GM12878 (cell line): ENCODE measurements around the gene OFD1. TPM values are rescaled to one million over a fixed set of nuclear protein-coding genes. Genes with fewer than 3 reads are reported as not detected.

ENCODE experiments used
- EP300 ChIP-seq, 2 experiments: fragments of 150-350 bp in 1 of 2; IDR thresholded peaks; 2 replicates each; pipeline ENCODE4 v1.6.1; 2011 to 2012; ENCODE audit warnings: low read depth in 2 of 2, low read length in 2 of 2, borderline replicate concordance in 1 of 2, improper control_type of control experiment in 1 of 2, inconsistent platforms in 1 of 2; ENCODE audit not compliant: control insufficient read depth in 1 of 2
- FOXM1 ChIP-seq: IDR thresholded peaks from 2 replicates; pipeline ENCODE4 v1.6.1; 2012; ENCODE audit warnings: low read depth, mild to moderate bottlenecking, inconsistent platforms, low read length, moderate library complexity
- IKZF2 ChIP-seq, 2 experiments: fragments of 450-650 bp; IDR thresholded peaks; 2 replicates each; pipeline ENCODE4 v1.6.1; 2017; ENCODE audit warnings: mild to moderate bottlenecking in 2 of 2, moderate library complexity in 2 of 2
- JUNB ChIP-seq: IDR thresholded peaks from 2 replicates; pipeline ENCODE4 v1.6.1; 2016; ENCODE audit warnings: antibody characterized with exemption, mild to moderate bottlenecking
- MEF2B ChIP-seq: fragments of 450-650 bp; IDR thresholded peaks from 2 replicates; pipeline ENCODE4 v1.6.1; 2018; ENCODE audit warnings: mild to moderate bottlenecking, moderate library complexity; ENCODE audit not compliant: partially characterized antibody, poor library complexity, severe bottlenecking
- RBBP5 ChIP-seq: fragments of 200-600 bp; sonication (generic); conservative IDR thresholded peaks from 2 replicates; pipeline ENCODE4 v1.6.1; 2016
- SIN3A ChIP-seq: IDR thresholded peaks from 2 replicates; pipeline ENCODE4 v1.6.1; 2012; ENCODE audit warnings: low read depth, low read length, improper control_type of control experiment
- SPI1 ChIP-seq: IDR thresholded peaks from 2 replicates; pipeline ENCODE4 v1.6.1; 2011; ENCODE audit warnings: low read depth, mild to moderate bottlenecking, low read length, moderate library complexity, borderline replicate concordance; ENCODE audit not compliant: insufficient read depth
- SRF ChIP-seq, 2 experiments: IDR thresholded peaks; 2 replicates each; pipeline ENCODE4 v1.6.1; 2011; ENCODE audit warnings: low read depth in 2 of 2, low read length in 2 of 2, mild to moderate bottlenecking in 1 of 2, moderate library complexity in 1 of 2
- TCF12 ChIP-seq: IDR thresholded peaks from 2 replicates; pipeline ENCODE4 v1.6.1; 2011; ENCODE audit warnings: low read depth, mild to moderate bottlenecking, low read length
- TCF7 ChIP-seq: IDR thresholded peaks from 2 replicates; pipeline ENCODE4 v1.6.1; 2014; ENCODE audit warnings: antibody characterized with exemption, borderline replicate concordance
- ZNF217 ChIP-seq: fragments of 450-650 bp; IDR thresholded peaks from 2 replicates; pipeline ENCODE4 v1.6.1; 2017; ENCODE audit warnings: antibody characterized with exemption, mild to moderate bottlenecking
- ZZZ3 ChIP-seq: IDR thresholded peaks from 2 replicates; pipeline ENCODE4 v1.6.1; 2011; ENCODE audit warnings: low read depth; ENCODE audit not compliant: control insufficient read depth, insufficient read length
- polyA plus RNA-seq, 11 experiments: library from polyadenylated mRNA; depleted of rRNA in 4 of 11; unstranded in 6 of 11; stranded (reverse) in 5 of 11; fragments of >200 nt; fragmentation: Nextera tagmentation in 4 of 11; fragmentation: Illumina TruSeq in 1 of 11; extraction: Ambion mirVana in 4 of 11; extraction: Trizol in 1 of 11; gene quantifications; 1 replicate in 1 of 11; 2 replicates in 10 of 11; pipeline versions ENCODE4 v1.2.1 to v1.2.3, GENCODE V29; 2011 to 2016; ENCODE audit warnings: inconsistent platforms in 2 of 11, missing spikeins in 2 of 11, low read depth in 1 of 11
- total RNA-seq, 4 experiments: library from RNA; depleted of rRNA in 3 of 4; stranded (reverse); fragments of >200 nt in 3 of 4; fragmentation: Illumina TruSeq in 1 of 4; extraction: Trizol in 1 of 4; gene quantifications; 2 replicates each; pipeline versions ENCODE4 v1.2.1 to v1.2.3, GENCODE V29; 2013 to 2021
- TF ChIP-seq, protein P1 (sequence below): fragments of 450-650 bp; IDR thresholded peaks from 2 replicates; pipeline ENCODE4 v1.6.1; 2018; ENCODE audit warnings: borderline replicate concordance, mild to moderate bottlenecking; ENCODE audit not compliant: partially characterized antibody
- TF ChIP-seq, protein P2 (sequence below): fragments of 450-650 bp; formaldehyde crosslinking; IDR thresholded peaks from 2 replicates; pipeline ENCODE4 v1.4.0; 2020; ENCODE audit warnings: mild to moderate bottlenecking, moderate library complexity
- TF ChIP-seq, protein P3 (sequence below): IDR thresholded peaks from 2 replicates; pipeline ENCODE4 v1.6.1; 2011; ENCODE audit warnings: low read depth, low read length, improper control_type of control experiment, borderline replicate concordance
- TF ChIP-seq, protein P4 (sequence below): IDR thresholded peaks from 2 replicates; pipeline ENCODE4 v1.6.1; 2012; ENCODE audit warnings: low read length, inconsistent platforms

Gene OFD1
- total and polyA plus RNA-seq, 10 of the 15 experiments (the other 5 are each of a cell fraction or from before 2014, with no cell fraction given) = 22.4 to 77.2 (median 34.1) TPM

DNA sequence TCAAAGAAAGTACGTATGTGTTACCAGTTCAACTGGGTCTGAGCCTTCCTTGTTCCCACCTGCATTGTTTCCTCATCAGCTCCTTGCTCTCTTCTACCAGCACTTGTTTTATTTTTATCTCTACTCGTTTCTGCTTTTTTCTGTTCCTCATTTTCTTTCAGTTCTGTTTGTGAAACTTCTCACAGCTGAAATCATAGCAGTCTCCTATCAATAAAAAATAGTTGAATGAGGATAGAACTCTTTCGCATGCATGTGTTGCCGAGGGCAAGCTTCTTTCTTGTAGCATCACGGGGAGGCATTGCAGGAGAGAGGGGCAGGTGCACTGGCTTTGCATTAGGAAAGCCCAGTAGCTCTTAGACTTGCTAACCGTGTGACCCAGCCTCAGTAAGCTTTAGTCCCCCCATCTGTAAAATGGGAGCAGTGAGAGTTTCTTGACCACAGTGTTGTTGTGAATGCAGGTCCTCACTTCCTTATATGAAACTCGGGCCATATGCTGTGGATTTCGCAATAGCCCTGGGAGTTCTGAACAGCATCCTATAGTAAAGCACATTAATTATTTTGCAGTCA, 24.7 kb downstream of the OFD1 start (continued):
- peak; percentile 93 for TF ChIP-seq SPI1
- TF ChIP-seq, protein P1, sequence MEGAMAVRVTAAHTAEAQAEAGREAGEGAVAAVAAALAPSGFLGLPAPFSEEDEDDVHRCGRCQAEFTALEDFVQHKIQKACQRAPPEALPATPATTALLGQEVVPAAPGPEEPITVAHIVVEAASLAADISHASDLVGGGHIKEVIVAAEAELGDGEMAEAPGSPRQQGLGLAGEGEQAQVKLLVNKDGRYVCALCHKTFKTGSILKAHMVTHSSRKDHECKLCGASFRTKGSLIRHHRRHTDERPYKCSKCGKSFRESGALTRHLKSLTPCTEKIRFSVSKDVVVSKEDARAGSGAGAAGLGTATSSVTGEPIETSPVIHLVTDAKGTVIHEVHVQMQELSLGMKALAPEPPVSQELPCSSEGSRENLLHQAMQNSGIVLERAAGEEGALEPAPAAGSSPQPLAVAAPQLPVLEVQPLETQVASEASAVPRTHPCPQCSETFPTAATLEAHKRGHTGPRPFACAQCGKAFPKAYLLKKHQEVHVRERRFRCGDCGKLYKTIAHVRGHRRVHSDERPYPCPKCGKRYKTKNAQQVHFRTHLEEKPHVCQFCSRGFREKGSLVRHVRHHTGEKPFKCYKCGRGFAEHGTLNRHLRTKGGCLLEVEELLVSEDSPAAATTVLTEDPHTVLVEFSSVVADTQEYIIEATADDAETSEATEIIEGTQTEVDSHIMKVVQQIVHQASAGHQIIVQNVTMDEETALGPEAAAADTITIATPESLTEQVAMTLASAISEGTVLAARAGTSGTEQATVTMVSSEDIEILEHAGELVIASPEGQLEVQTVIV = no peak
- TF ChIP-seq IKZF2 (IDR thresholded peaks at IDR 0.05) = peak; percentile 88 to 90
- 0 out of 2 replicates have a peak, but pooled peaks have one; percentile 11 for TF ChIP-seq TCF12
- TF ChIP-seq, protein P2, sequence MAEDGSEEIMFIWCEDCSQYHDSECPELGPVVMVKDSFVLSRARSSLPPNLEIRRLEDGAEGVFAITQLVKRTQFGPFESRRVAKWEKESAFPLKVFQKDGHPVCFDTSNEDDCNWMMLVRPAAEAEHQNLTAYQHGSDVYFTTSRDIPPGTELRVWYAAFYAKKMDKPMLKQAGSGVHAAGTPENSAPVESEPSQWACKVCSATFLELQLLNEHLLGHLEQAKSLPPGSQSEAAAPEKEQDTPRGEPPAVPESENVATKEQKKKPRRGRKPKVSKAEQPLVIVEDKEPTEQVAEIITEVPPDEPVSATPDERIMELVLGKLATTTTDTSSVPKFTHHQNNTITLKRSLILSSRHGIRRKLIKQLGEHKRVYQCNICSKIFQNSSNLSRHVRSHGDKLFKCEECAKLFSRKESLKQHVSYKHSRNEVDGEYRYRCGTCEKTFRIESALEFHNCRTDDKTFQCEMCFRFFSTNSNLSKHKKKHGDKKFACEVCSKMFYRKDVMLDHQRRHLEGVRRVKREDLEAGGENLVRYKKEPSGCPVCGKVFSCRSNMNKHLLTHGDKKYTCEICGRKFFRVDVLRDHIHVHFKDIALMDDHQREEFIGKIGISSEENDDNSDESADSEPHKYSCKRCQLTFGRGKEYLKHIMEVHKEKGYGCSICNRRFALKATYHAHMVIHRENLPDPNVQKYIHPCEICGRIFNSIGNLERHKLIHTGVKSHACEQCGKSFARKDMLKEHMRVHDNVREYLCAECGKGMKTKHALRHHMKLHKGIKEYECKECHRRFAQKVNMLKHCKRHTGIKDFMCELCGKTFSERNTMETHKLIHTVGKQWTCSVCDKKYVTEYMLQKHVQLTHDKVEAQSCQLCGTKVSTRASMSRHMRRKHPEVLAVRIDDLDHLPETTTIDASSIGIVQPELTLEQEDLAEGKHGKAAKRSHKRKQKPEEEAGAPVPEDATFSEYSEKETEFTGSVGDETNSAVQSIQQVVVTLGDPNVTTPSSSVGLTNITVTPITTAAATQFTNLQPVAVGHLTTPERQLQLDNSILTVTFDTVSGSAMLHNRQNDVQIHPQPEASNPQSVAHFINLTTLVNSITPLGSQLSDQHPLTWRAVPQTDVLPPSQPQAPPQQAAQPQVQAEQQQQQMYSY (CRISPR knock-in tag) = no peak
- TF ChIP-seq SRF (IDR thresholded peaks at IDR 0.05; ENCODE audit: low read depth in 2 of 2, low read length in 2 of 2) = no peak
- peak; percentile 83; the same call in 1 of the 2 replicates for TF ChIP-seq ZNF217
- TF ChIP-seq, protein P3, sequence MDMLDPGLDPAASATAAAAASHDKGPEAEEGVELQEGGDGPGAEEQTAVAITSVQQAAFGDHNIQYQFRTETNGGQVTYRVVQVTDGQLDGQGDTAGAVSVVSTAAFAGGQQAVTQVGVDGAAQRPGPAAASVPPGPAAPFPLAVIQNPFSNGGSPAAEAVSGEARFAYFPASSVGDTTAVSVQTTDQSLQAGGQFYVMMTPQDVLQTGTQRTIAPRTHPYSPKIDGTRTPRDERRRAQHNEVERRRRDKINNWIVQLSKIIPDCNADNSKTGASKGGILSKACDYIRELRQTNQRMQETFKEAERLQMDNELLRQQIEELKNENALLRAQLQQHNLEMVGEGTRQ = no peak
- 0 out of 2 replicates have a peak, but pooled peaks have one; percentile 43 for TF ChIP-seq TCF7
- TF ChIP-seq FOXM1 = peak; percentile 65; the same call in 1 of the 2 replicates
- TF ChIP-seq MEF2B = peak; percentile 75
- TF ChIP-seq, protein P4, sequence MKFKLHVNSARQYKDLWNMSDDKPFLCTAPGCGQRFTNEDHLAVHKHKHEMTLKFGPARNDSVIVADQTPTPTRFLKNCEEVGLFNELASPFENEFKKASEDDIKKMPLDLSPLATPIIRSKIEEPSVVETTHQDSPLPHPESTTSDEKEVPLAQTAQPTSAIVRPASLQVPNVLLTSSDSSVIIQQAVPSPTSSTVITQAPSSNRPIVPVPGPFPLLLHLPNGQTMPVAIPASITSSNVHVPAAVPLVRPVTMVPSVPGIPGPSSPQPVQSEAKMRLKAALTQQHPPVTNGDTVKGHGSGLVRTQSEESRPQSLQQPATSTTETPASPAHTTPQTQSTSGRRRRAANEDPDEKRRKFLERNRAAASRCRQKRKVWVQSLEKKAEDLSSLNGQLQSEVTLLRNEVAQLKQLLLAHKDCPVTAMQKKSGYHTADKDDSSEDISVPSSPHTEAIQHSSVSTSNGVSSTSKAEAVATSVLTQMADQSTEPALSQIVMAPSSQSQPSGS = peak; percentile 38; the same call in 1 of the 2 replicates
- TF ChIP-seq RBBP5 = no peak
- peak; percentile 62 to 77; a peak in 3 of 4 replicates for TF ChIP-seq EP300 (IDR thresholded peaks at IDR 0.05; ENCODE audit: borderline replicate concordance in 1 of 2, control insufficient read depth in 1 of 2, low read depth in 2 of 2, low read length in 2 of 2)
- no peak for TF ChIP-seq SIN3A
- TF ChIP-seq JUNB = no peak
- no peak for TF ChIP-seq ZZZ3
